Hippocampal formation (tissue), 2 donors: Measurements from ENCODE around the gene RPP25L.

Experiments used
- DNase-seq, 2 donors: peaks; one replicate each; lab custom pipeline; 2025; lab: John Stamatoyannopoulos, UW

Gene RPP25L

GRCh38 chr9:34611251-34611810 lies 566 bp downstream of the RPP25L start:
- no peak for DNase-seq

- DNase-seq = no peak
Observed at GRCh38 chr9:34610434-34611206, 1.3 kb downstream of the RPP25L start.

- DNase-seq = no peak
Observed at GRCh38 chr9:34607331-34607730, 4.6 kb downstream of the RPP25L start.

GRCh38 chr9:34606905-34607304 lies 5.0 kb downstream of the RPP25L start:
- DNase-seq = no peak

GRCh38 chr9:34606190-34606589 lies 5.7 kb downstream of the RPP25L start:
- no peak for DNase-seq

GRCh38 chr9:34603610-34604231 lies 8.2 kb downstream of the RPP25L start:
- peak; percentile 30 to 80 for DNase-seq

GRCh38 chr9:34601937-34602573 lies 9.8 kb downstream of the RPP25L start:
- DNase-seq = no peak

GRCh38 chr9:34600908-34601307 lies 11.0 kb downstream of the RPP25L start:
- DNase-seq = no peak

- no peak for DNase-seq
Observed at GRCh38 chr9:34599546-34599945, 12.4 kb downstream of the RPP25L start.

GRCh38 chr9:34594177-34594576 lies 17.7 kb downstream of the RPP25L start:
- no peak for DNase-seq

- peak; percentile 38 to 46 for DNase-seq
Observed at GRCh38 chr9:34592895-34593601, 18.8 kb downstream of the RPP25L start.

GRCh38 chr9:34591917-34592866 lies 19.7 kb downstream of the RPP25L start:
- DNase-seq = no peak

GRCh38 chr9:34591248-34591916 lies 20.5 kb downstream of the RPP25L start:
- DNase-seq = peak; percentile 57 to 80

GRCh38 chr9:34590381-34591247 lies 21.3 kb downstream of the RPP25L start:
- no peak for DNase-seq

GRCh38 chr9:34589636-34590380 lies 22.1 kb downstream of the RPP25L start, which contains the start of gene CNTFR:
TSS of gene CNTFR (minus strand) at chr9:34589724. CDS start at chr9:34568981, 20,743 bp downstream.
- peak; percentile 54 for DNase-seq

- DNase-seq = no peak
Observed at GRCh38 chr9:34588671-34589635, 22.9 kb downstream of the RPP25L start.

- no peak for DNase-seq
Observed at GRCh38 chr9:34587271-34587670, 24.6 kb downstream of the RPP25L start.
